Panc1 (cell line): Measurements from ENCODE around the gene ALDH1B1. TPM values are rescaled to one million over a fixed set of nuclear protein-coding genes. Genes with fewer than 3 reads are reported as not detected.

Experiments
- ATAC-seq: fragments of 200-7000 bp; cut with Tn5 transposase; 2 replicates; pipeline ENCODE4 v1.9.1; 2020; ENCODE audit warnings: mild to moderate bottlenecking, moderate library complexity
- BruUV-seq: library from RNA; stranded (reverse); fragments of 400-500 nt; replicated peaks from 2 replicates; lab custom pipeline; 2021; lab: Mats Ljungman, UMichigan
- CTCF ChIA-PET: fragments of 300-600 bp; sonication (Branson Sonifier 250); formaldehyde crosslinking; loops from one replicate; lab custom pipeline; 2022; ENCODE audit warnings: antibody characterized with exemption; lab: Charles Lee
- POLR2A ChIA-PET: fragments of 300-600 bp; sonication (Branson Sonifier 250); formaldehyde crosslinking; loops from one replicate; lab custom pipeline; 2022; ENCODE audit warnings: antibody characterized with exemption; lab: Charles Lee
- DNase-seq: peaks from one replicate; pipeline ENCODE4 v3.0.0-alpha.2; 2010; ENCODE audit warnings: low read depth, low spot score
- H3K27ac ChIP-seq: 2 replicates; pipeline ENCODE4 v1.5.1; 2011; ENCODE audit warnings: mild to moderate bottlenecking, low read length, inconsistent platforms
- H3K27me3 ChIP-seq: fragments of 200-500 bp; sonication (Bioruptor generic); 2 replicates; pipeline ENCODE4 v1.6.0; 2014; ENCODE audit warnings: low read length, inconsistent platforms; ENCODE audit not compliant: control insufficient read depth, insufficient read depth
- H3K36me3 ChIP-seq: fragments of 200-500 bp; sonication (Bioruptor generic); 2 replicates; pipeline ENCODE4 v1.5.1; 2014; ENCODE audit warnings: inconsistent platforms, mild to moderate bottlenecking, low read length, moderate library complexity; ENCODE audit not compliant: control insufficient read depth, insufficient read depth
- H3K4me1 ChIP-seq: 2 replicates; pipeline ENCODE4 v1.5.1; 2011; ENCODE audit warnings: inconsistent platforms, mild to moderate bottlenecking, low read length, moderate library complexity; ENCODE audit not compliant: control insufficient read depth, insufficient read depth
- H3K4me3 ChIP-seq, 2 experiments: 2 replicates each; pipeline ENCODE4 v1.5.1; 2011 to 2012; ENCODE audit warnings: low read depth in 2 of 2, low read length in 2 of 2, mild to moderate bottlenecking in 2 of 2, inconsistent platforms in 1 of 2, moderate library complexity in 1 of 2
- H3K9me3 ChIP-seq: fragments of 200-500 bp; sonication (Bioruptor generic); 2 replicates; pipeline ENCODE4 v1.5.1; 2014; ENCODE audit warnings: low read depth, mild to moderate bottlenecking, inconsistent platforms, low read length, moderate library complexity; ENCODE audit not compliant: control insufficient read depth, insufficient read depth
- CTCF ChIP-seq: fragments of 450-650 bp; IDR thresholded peaks from 2 replicates; pipeline ENCODE4 v1.5.1; 2017; ENCODE audit warnings: mild to moderate bottlenecking
- POLR2AphosphoS5 ChIP-seq: IDR thresholded peaks from 2 replicates; pipeline ENCODE4 v1.6.1; 2012; ENCODE audit warnings: mild to moderate bottlenecking, low read depth, low read length, moderate library complexity
- REST ChIP-seq, 2 experiments: IDR thresholded peaks; 2 replicates each; pipeline ENCODE4 v1.6.1; 2011 to 2012; ENCODE audit warnings: low read depth in 2 of 2, control low read depth in 1 of 2, low read length in 1 of 2, mild to moderate bottlenecking in 1 of 2, moderate library complexity in 1 of 2; ENCODE audit not compliant: insufficient read depth in 1 of 2
- SIN3A ChIP-seq: IDR thresholded peaks from 2 replicates; pipeline ENCODE4 v1.6.1; 2012; ENCODE audit warnings: low read depth, mild to moderate bottlenecking, low read length, moderate library complexity, borderline replicate concordance; ENCODE audit not compliant: insufficient read depth
- TCF7L2 ChIP-seq: IDR thresholded peaks from 2 replicates; pipeline ENCODE4 v1.6.1; 2011; ENCODE audit warnings: mild to moderate bottlenecking, low read depth, low read length, inconsistent platforms
- in situ Hi-C: cut with HindIII; loops from 2 replicates; pipeline ENCODE4 v1.10.0; 2016; ENCODE audit warnings: low sequenced_read_pairs, low pct_unique_long_range_greater_than_20kb
- intact Hi-C: fragments of 100-400 bp; cut with micrococcal nuclease; formaldehyde crosslinking; loops from one replicate; pipeline ENCODE4 v1.10.0; 2022; ENCODE audit not compliant: unreplicated experiment
- total RNA-seq: library from RNA; stranded (reverse); gene quantifications from one replicate; pipeline ENCODE4 v1.2.1, GENCODE V29; 2021; ENCODE audit not compliant: unreplicated experiment

Gene ALDH1B1
- total RNA-seq, 1 experiment from 2014 or later, result 34.2 TPM

GRCh38 chr9:38356851-38357250, 35.7 kb upstream of the ALDH1B1 start:
- no peaks in the 10 kb centered on the region for H3K9me3 ChIP-seq
- BruUV-seq, result no TSS peak
- H3K27me3 ChIP-seq, result no peaks in the 10 kb centered on the region
- ATAC-seq, result no peak
- intact Hi-C loops (loop anchor here (10.0 kb wide), 1 partner anchor 262 kb away; no protein-coding TSS in a partner anchor), in situ Hi-C loops (no loop called here)
- ChIA-PET CTCF (no interaction called here), POLR2A (interaction anchor here (0.6 kb wide), 1 partner anchor 423 kb away, joined by 3 read pairs; no protein-coding TSS in a partner anchor)
- no peak overlapping the region for H3K27ac ChIP-seq
- no peaks in the 10 kb centered on the region for H3K4me1 ChIP-seq
- DNase-seq, result no peak
- TF ChIP-seq POLR2AphosphoS5 (no peak), REST (IDR thresholded peaks at IDR 0.05; ENCODE audit: insufficient read depth in 1 of 2, low read depth in 2 of 2, low read length in 1 of 2) (no peak), SIN3A (no peak), TCF7L2 (no peak), CTCF (no peak)
- H3K36me3 ChIP-seq, result no peaks in the 10 kb centered on the region
- H3K4me3 ChIP-seq, result no peak overlapping the region

GRCh38 chr9:38357350-38358114, 35.0 kb upstream of the ALDH1B1 start:
- BruUV-seq, result no TSS peak
- Histone ChIP-seq H3K27ac (no peak overlapping the region), H3K9me3 (no peaks in the 10 kb centered on the region), H3K4me3 (no peak overlapping the region), H3K27me3 (no peaks in the 10 kb centered on the region), H3K4me1 (no peaks in the 10 kb centered on the region), H3K36me3 (no peaks in the 10 kb centered on the region)
- ATAC-seq (no peak), DNase-seq (no peak)
- ChIA-PET CTCF (no interaction called here), POLR2A (no interaction called here)
- in situ Hi-C loops (no loop called here), intact Hi-C loops (loop anchor here (10.0 kb wide), 1 partner anchor 263 kb away; no protein-coding TSS in a partner anchor)
- TF ChIP-seq REST (IDR thresholded peaks at IDR 0.05; ENCODE audit: insufficient read depth in 1 of 2, low read depth in 2 of 2, low read length in 1 of 2), result no peak
- TF ChIP-seq POLR2AphosphoS5, result no peak
- no peak for TF ChIP-seq TCF7L2
- TF ChIP-seq CTCF, result no peak
- no peak for TF ChIP-seq SIN3A
